ENCODE data around the gene PSG6. TPM values are rescaled to one million over a fixed set of nuclear protein-coding genes. Genes with fewer than 3 reads are reported as not detected.
"Not testable (repeated sequence)": the region's sequence is repeated elsewhere in the genome, so short reads cannot be mapped to it uniquely, and the experiment has no call there.

The PSG6 gene
- total RNA-seq, 1 experiment from 2014 or later, result not detected

DNA sequence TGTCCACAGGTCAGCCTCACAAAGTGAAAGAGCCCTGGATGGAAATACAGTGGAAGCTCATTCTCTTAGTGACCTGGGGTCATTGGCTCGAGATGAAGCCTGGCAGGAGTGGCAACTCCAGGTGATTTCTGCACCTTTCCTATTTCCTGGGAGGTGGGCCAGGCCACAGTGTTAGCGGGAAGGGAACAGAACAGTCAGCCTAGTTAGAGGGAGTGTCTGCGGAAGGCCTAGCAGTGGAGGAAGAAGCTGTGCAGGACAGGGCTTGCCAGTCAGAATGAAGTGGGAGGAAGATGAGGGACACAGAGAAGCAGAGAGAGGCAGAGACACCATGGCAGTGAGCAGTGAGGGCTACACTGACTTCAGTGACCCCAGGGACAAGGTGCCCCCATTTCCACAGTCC, 15.7 kb upstream of the PSG6 start:
- not testable (repeated sequence) for H4K20me1 ChIP-seq (ENCODE audit: insufficient read depth, low read depth, low read length); H3K4me2 ChIP-seq (ENCODE audit: low read depth, low read length, poor library complexity, severe bottlenecking); DNase-seq; H3K9me3 ChIP-seq (ENCODE audit: low read length); H3K27ac ChIP-seq (ENCODE audit: low read length); H3K9me2 ChIP-seq (replicated peaks; ENCODE audit: insufficient read depth, low read length); H3K36me3 ChIP-seq (ENCODE audit: insufficient read depth, low read length); H3K27me3 ChIP-seq (ENCODE audit: low read length); H3K4me1 ChIP-seq (ENCODE audit: low read length); H3K9ac ChIP-seq (ENCODE audit: low read length); H3K79me2 ChIP-seq (ENCODE audit: low read length); H3K4me3 ChIP-seq (ENCODE audit: low read length); H2AFZ ChIP-seq (ENCODE audit: low read length)

DNA sequence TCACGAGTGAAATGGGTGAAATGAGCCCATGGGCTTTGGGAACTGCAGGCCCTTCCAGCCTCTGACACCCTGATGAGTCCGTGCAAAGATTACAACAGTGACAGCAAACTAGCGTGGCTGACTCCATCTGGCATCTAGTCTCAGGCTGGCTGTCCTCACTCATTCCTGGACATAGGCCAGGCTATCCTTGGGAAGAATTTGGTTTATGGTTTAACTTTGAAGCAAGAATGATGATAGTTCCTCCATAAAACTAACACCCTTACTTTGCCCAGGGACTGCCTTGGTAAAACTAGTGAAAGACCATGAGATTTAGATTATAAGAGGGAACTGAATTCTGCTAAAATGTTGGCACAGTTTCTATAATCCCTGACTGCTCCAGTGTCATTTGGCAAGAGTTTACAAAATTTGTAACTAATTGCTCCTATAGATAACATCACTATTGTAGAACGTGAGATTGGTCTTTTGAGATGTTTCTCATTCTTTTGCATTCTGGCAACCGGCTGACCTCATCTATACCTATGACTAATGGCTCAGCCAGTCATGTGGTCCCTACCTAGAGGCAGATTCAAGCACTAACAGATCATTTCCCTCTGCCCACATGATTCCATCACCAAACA, 14.9 kb upstream of the PSG6 start:
- DNase-seq; H3K4me3 ChIP-seq (ENCODE audit: low read length); H3K36me3 ChIP-seq (ENCODE audit: insufficient read depth, low read length); H3K4me2 ChIP-seq (ENCODE audit: low read depth, low read length, poor library complexity, severe bottlenecking); H2AFZ ChIP-seq (ENCODE audit: low read length); H3K27me3 ChIP-seq (ENCODE audit: low read length); H3K79me2 ChIP-seq (ENCODE audit: low read length); H3K9me3 ChIP-seq (ENCODE audit: low read length); H3K4me1 ChIP-seq (ENCODE audit: low read length); H4K20me1 ChIP-seq (ENCODE audit: insufficient read depth, low read depth, low read length); H3K27ac ChIP-seq (ENCODE audit: low read length); H3K9ac ChIP-seq (ENCODE audit: low read length); H3K9me2 ChIP-seq (replicated peaks; ENCODE audit: insufficient read depth, low read length): not testable (repeated sequence)

DNA sequence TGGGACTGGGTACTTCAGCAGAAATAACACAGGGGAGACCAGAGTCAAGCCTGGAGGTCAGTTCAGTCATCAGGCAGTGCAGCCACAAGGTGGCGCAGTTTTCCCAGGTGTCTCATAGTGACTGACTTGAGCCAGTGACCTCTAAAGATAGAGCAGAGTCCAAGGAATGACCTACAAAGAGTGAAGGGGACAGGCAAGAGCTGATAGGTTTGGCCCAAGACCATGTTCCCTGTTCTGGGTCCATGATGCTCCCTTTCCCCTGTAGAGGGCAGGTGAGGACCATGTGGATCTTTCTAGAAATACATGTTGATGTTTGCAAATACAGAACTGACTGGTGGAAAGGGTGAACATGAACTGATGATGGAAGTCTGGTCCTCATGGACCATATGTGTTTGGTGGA, 12.5 kb upstream of the PSG6 start:
- H3K36me3 ChIP-seq (ENCODE audit: insufficient read depth, low read length); H3K27ac ChIP-seq (ENCODE audit: low read length); H3K4me1 ChIP-seq (ENCODE audit: low read length); H3K79me2 ChIP-seq (ENCODE audit: low read length); H2AFZ ChIP-seq (ENCODE audit: low read length); H3K9me2 ChIP-seq (replicated peaks; ENCODE audit: insufficient read depth, low read length); H3K4me2 ChIP-seq (ENCODE audit: low read depth, low read length, poor library complexity, severe bottlenecking); H3K9me3 ChIP-seq (ENCODE audit: low read length); H3K4me3 ChIP-seq (ENCODE audit: low read length); H3K9ac ChIP-seq (ENCODE audit: low read length); H3K27me3 ChIP-seq (ENCODE audit: low read length); H4K20me1 ChIP-seq (ENCODE audit: insufficient read depth, low read depth, low read length): not testable (repeated sequence)
- peak; percentile 44 for DNase-seq

DNA sequence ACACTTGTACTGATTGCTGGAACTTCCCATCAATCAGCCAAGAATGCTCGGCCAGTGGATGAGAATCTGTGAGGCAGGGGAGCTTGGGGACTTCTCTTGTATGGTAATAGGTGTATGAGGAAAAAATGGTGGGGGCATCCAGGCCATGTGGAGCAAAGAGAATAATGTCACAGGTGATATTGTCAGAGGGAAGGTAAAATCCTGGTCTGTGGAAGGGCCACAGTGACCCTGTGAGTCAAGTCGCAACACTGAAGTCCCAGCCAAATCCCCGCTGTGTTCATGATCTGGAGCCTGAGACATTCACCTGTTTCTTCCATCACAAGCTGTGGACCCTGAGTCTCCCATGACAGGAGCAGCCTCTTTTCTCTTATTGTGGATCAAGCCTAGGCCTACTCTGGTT, 11.2 kb upstream of the PSG6 start:
- no peak overlapping the region for H3K9ac ChIP-seq (ENCODE audit: low read length)
- no peak overlapping the region for H3K4me2 ChIP-seq (ENCODE audit: low read depth, low read length, poor library complexity, severe bottlenecking)
- H3K9me3 ChIP-seq (ENCODE audit: low read length), result no peaks in the 10 kb centered on the region
- no peaks in the 10 kb centered on the region for H3K4me1 ChIP-seq (ENCODE audit: low read length)
- H3K27me3 ChIP-seq (ENCODE audit: low read length), result no peaks in the 10 kb centered on the region
- no peak overlapping the region for H2AFZ ChIP-seq (ENCODE audit: low read length)
- H3K9me2 ChIP-seq (replicated peaks; ENCODE audit: insufficient read depth, low read length), result no peaks in the 10 kb centered on the region
- H3K4me3 ChIP-seq (ENCODE audit: low read length), result no peak overlapping the region
- no peak overlapping the region for H3K27ac ChIP-seq (ENCODE audit: low read length)
- H3K36me3 ChIP-seq (ENCODE audit: insufficient read depth, low read length), result no peaks in the 10 kb centered on the region
- H4K20me1 ChIP-seq (ENCODE audit: insufficient read depth, low read depth, low read length), result no peaks in the 10 kb centered on the region
- H3K79me2 ChIP-seq (ENCODE audit: low read length), result no peaks in the 10 kb centered on the region
- no peak for DNase-seq

DNA sequence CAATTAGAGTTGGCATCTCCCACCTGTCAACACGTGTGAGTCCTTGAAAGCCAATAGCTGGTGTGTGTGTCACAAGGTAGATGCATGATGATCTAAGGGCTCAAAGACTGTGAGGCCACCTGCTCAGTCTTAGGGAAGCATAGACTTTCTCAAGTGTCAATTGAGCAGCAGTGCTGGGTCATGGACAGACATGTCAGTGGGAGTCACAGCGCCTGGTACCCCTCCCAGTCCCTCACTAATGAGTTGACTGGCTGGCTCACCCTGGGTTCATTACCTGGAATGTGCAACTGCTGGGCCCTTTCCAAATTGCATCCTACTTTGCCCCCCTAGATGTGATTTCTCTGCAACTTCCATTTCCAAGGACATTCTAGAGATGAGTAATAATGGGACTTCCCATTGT, 9.1 kb upstream of the PSG6 start:
- Histone ChIP-seq H3K9me3 (ENCODE audit: low read length) (no peaks in the 10 kb centered on the region), H3K4me3 (ENCODE audit: low read length) (no peak overlapping the region), H3K9ac (ENCODE audit: low read length) (no peak overlapping the region), H3K4me1 (ENCODE audit: low read length) (no peaks in the 10 kb centered on the region), H3K27me3 (ENCODE audit: low read length) (no peaks in the 10 kb centered on the region), H2AFZ (ENCODE audit: low read length) (no peak overlapping the region), H3K4me2 (ENCODE audit: low read depth, low read length, poor library complexity, severe bottlenecking) (no peak overlapping the region), H3K79me2 (ENCODE audit: low read length) (no peaks in the 10 kb centered on the region), H3K36me3 (ENCODE audit: insufficient read depth, low read length) (no peaks in the 10 kb centered on the region), H3K27ac (ENCODE audit: low read length) (no peak overlapping the region), H4K20me1 (ENCODE audit: insufficient read depth, low read depth, low read length) (no peaks in the 10 kb centered on the region), H3K9me2 (replicated peaks; ENCODE audit: insufficient read depth, low read length) (no peaks in the 10 kb centered on the region)
- no peak for DNase-seq

DNA sequence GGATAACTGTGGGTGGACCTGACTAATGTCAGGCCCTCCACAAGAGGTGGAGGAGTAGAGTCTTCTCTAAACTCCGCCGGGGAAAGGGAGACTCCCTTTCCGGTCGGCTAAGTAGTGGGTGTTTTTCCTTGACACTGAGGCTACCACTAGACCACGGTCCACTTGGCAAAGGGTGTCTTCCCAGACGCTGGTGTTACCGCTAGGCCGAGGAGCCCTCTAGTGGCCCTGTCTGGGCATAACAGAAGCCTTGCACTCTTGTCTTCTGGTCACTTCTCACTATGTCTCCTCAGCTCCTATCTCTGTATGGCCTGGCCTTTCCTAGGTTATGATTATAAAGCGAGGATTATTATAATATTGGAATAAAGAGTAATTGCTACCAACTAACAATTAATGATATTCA, 5.4 kb upstream of the PSG6 start:
- peak; percentile 77 for DNase-seq
- H3K4me1 ChIP-seq (ENCODE audit: low read length); H2AFZ ChIP-seq (ENCODE audit: low read length): not testable (repeated sequence)

DNA sequence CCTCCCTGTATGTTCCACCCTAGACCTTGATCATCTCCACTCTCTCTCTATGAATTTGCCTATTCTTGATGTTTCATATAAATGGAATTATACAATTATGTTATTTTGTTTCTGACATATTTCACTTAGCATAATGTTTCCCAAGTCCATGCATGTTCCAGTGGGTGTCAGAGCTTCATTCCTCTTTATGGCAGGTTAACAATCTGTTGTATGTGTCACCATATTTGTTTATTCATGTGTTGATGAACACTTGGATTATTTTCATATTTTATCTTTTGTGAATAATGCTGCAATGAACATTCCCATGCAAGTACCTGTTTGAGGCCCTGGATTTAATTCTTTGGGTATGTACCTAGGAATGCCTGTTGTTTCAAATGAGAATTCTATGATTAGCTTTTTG, 3.3 kb upstream of the PSG6 start:
- not testable (repeated sequence) for H3K4me3 ChIP-seq (ENCODE audit: low read length); H3K9ac ChIP-seq (ENCODE audit: low read length); H3K27ac ChIP-seq (ENCODE audit: low read length); H3K79me2 ChIP-seq (ENCODE audit: low read length); H3K9me2 ChIP-seq (replicated peaks; ENCODE audit: insufficient read depth, low read length); H3K9me3 ChIP-seq (ENCODE audit: low read length); H3K4me2 ChIP-seq (ENCODE audit: low read depth, low read length, poor library complexity, severe bottlenecking); H3K27me3 ChIP-seq (ENCODE audit: low read length); H3K4me1 ChIP-seq (ENCODE audit: low read length); DNase-seq; H3K36me3 ChIP-seq (ENCODE audit: insufficient read depth, low read length); H2AFZ ChIP-seq (ENCODE audit: low read length); H4K20me1 ChIP-seq (ENCODE audit: insufficient read depth, low read depth, low read length)

More for the DNA sequence above, 5.4 kb upstream of the PSG6 start:
- H3K9me2 ChIP-seq (replicated peaks; ENCODE audit: insufficient read depth, low read length); H3K27me3 ChIP-seq (ENCODE audit: low read length); H4K20me1 ChIP-seq (ENCODE audit: insufficient read depth, low read depth, low read length); H3K27ac ChIP-seq (ENCODE audit: low read length); H3K79me2 ChIP-seq (ENCODE audit: low read length); H3K9me3 ChIP-seq (ENCODE audit: low read length); H3K36me3 ChIP-seq (ENCODE audit: insufficient read depth, low read length); H3K4me2 ChIP-seq (ENCODE audit: low read depth, low read length, poor library complexity, severe bottlenecking); H3K9ac ChIP-seq (ENCODE audit: low read length); H3K4me3 ChIP-seq (ENCODE audit: low read length): not testable (repeated sequence)

DNA sequence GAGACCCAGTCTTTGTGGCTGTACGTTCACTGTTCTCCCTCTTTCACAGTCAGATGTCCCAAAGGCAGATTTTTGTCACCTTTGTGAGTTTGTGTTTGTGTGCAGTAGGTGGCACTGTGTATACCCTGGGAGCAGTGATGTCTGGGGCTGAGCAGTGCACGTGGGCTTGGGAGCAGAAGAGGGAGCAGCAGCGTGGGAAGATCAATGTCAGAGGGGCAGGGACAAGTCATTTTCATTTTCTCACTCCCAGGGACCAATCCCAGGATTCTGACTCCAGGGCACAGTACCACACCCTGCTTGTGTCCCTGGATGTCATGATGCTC, 2.0 kb upstream of the PSG6 start:
- Histone ChIP-seq H3K4me3 (ENCODE audit: low read length) (no peak overlapping the region), H3K9me2 (replicated peaks; ENCODE audit: insufficient read depth, low read length) (no peaks in the 10 kb centered on the region), H3K27me3 (ENCODE audit: low read length) (no peaks in the 10 kb centered on the region), H2AFZ (ENCODE audit: low read length) (no peak overlapping the region), H3K79me2 (ENCODE audit: low read length) (no peaks in the 10 kb centered on the region), H3K4me2 (ENCODE audit: low read depth, low read length, poor library complexity, severe bottlenecking) (no peak overlapping the region), H3K9ac (ENCODE audit: low read length) (no peak overlapping the region), H3K27ac (ENCODE audit: low read length) (no peak overlapping the region), H3K4me1 (ENCODE audit: low read length) (no peaks in the 10 kb centered on the region), H4K20me1 (ENCODE audit: insufficient read depth, low read depth, low read length) (no peaks in the 10 kb centered on the region), H3K36me3 (ENCODE audit: insufficient read depth, low read length) (no peaks in the 10 kb centered on the region), H3K9me3 (ENCODE audit: low read length) (no peaks in the 10 kb centered on the region)
- peak; percentile 40 for DNase-seq

DNA sequence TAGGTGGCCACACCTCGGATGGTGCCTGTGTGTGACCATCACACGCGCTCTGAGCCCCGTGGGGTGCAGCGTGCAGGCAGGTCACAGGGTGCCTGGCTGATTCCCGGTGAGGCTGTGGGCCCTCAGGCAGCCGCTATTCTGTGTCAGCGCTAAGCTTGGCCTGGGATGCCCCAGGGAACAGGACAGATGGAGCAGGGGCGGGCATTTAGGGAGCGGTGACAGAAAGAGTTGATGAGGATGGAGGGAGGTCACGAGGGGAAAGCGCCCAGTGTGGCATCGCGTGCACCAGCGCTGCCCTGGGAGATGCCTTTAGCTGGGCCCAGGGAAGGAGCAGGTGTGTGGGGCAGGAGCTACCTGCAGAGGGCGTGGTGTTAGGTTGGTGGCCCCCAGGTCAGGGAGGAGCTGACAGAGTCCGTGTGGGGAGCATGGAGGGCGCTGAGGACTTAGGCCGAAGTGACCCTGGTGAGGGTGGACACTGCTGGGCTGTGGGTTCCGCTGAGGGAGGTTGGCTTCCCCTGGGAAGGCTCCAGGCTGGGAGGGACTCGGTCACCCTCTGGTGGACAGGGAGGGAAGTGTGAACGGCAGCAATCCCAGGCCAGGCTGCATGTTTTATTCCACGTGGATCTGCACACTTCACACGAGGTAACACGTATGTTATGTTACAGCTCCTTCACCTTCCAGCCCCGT, 1.5 kb upstream of the PSG6 start:
- not testable (repeated sequence) for H3K9me2 ChIP-seq (replicated peaks; ENCODE audit: insufficient read depth, low read length)

More for the DNA sequence above, 1.5 kb upstream of the PSG6 start:
- not testable (repeated sequence) for H3K4me3 ChIP-seq (ENCODE audit: low read length); H4K20me1 ChIP-seq (ENCODE audit: insufficient read depth, low read depth, low read length); H3K36me3 ChIP-seq (ENCODE audit: insufficient read depth, low read length); H3K4me1 ChIP-seq (ENCODE audit: low read length); H3K9ac ChIP-seq (ENCODE audit: low read length); H3K79me2 ChIP-seq (ENCODE audit: low read length); H3K27ac ChIP-seq (ENCODE audit: low read length); H2AFZ ChIP-seq (ENCODE audit: low read length); H3K9me3 ChIP-seq (ENCODE audit: low read length); H3K27me3 ChIP-seq (ENCODE audit: low read length); H3K4me2 ChIP-seq (ENCODE audit: low read depth, low read length, poor library complexity, severe bottlenecking)
- DNase-seq, result peak; percentile 42

Data from Karpas-422 (cell line).